ENCODE data around the gene OR13C2. TPM values are rescaled to one million over a fixed set of nuclear protein-coding genes. Genes with fewer than 3 reads are reported as not detected.

Gene OR13C2
- total RNA-seq, 2 donors from 2014 or later = not detected

DNA sequence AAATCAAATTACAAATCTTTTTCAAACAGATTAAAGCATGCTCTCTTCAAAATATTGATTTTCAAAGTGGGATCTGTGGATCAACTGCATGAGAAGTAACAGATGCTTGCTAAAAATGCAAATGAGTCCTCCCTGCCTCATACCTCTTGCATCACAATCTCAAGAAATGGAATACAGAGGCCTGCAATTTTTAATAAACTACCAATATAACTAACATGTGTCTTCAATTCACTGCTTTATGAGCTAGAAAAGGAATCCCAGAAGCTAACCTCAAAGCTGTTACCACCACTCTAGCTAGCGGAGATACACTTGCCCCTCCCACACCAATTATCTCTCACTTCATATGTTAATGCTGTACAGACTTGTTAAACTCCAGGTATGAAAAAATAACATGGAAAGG is 15.8 kb downstream of the OR13C2 start:
- no peaks in the 10 kb centered on the region for H3K4me1 Mint-ChIP-seq
- H3K4me3 Mint-ChIP-seq = no peak overlapping the region
- H3K36me3 Mint-ChIP-seq (ENCODE audit: low read depth) = no peaks in the 10 kb centered on the region
- Histone ChIP-seq H3K9ac (ENCODE audit: extremely low read depth, low read length, poor library complexity, severe bottlenecking) (no peak overlapping the region), H3K4me1 (ENCODE audit: control insufficient read depth, insufficient read depth, low read length) (no peaks in the 10 kb centered on the region), H3K27ac (ENCODE audit: low read depth, low read length) (no peak overlapping the region), H3K9me3 (ENCODE audit: control insufficient read depth, low read length) (no peaks in the 10 kb centered on the region), H3K36me3 (ENCODE audit: control insufficient read depth, insufficient read depth, low read length) (no peaks in the 10 kb centered on the region), H3K27me3 (ENCODE audit: control insufficient read depth, insufficient read depth, low read length, poor library complexity, severe bottlenecking) (no peaks in the 10 kb centered on the region), H3K4me3 (ENCODE audit: low read length) (no peak overlapping the region)
- no peak for DNase-seq
- 0 to 21% methylated on average over 1 of the region's 1 CpG for WGBS, 2 experiments (ENCODE audit: insufficient coverage in 1 of 2, insufficient read length in 1 of 2)
- peaks cover 2% of the 10 kb centered on the region for H3K27me3 Mint-ChIP-seq (ENCODE audit: insufficient read depth)
- H3K9me3 Mint-ChIP-seq = no peaks in the 10 kb centered on the region
- TF ChIP-seq, protein P1, sequence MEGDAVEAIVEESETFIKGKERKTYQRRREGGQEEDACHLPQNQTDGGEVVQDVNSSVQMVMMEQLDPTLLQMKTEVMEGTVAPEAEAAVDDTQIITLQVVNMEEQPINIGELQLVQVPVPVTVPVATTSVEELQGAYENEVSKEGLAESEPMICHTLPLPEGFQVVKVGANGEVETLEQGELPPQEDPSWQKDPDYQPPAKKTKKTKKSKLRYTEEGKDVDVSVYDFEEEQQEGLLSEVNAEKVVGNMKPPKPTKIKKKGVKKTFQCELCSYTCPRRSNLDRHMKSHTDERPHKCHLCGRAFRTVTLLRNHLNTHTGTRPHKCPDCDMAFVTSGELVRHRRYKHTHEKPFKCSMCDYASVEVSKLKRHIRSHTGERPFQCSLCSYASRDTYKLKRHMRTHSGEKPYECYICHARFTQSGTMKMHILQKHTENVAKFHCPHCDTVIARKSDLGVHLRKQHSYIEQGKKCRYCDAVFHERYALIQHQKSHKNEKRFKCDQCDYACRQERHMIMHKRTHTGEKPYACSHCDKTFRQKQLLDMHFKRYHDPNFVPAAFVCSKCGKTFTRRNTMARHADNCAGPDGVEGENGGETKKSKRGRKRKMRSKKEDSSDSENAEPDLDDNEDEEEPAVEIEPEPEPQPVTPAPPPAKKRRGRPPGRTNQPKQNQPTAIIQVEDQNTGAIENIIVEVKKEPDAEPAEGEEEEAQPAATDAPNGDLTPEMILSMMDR (conservative IDR thresholded peaks at IDR 0.05) = no peak
- no peak overlapping the region for H3K27ac Mint-ChIP-seq

DNA sequence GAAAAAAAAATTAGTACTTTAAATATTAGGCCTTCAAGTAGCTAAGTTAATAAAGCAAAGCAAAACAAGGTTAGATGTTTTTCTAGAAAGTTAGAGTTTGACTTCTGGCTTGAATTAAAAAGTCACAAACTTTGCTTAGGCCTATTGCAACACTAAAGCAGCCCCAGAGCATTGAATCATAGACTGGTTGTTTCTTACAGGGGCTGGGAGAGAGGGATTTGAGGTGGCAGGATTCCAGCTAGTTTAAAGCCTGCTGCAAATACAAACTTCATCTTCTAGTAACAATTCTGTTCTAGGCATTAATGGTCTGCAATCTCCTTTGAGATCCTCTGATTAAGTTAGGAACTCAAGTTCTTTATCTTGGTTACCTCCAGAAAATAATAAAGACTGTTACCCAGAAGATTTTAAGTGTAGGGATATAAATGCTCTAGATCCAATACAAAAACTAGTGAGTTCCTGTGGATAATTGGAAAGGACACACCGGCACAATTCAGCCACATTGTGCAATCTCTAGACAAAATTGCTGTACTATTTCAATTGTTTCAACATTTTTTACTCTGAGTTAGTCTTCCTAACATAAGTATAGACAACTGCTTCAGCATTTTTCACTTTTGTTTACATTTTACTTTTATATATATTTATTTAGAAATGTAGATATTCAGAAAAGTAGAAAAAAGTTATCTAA is 18.8 kb downstream of the OR13C2 start:
- H3K36me3 Mint-ChIP-seq (ENCODE audit: low read depth) = no peaks in the 10 kb centered on the region
- no peaks in the 10 kb centered on the region for H3K4me1 ChIP-seq (ENCODE audit: control insufficient read depth, insufficient read depth, low read length)
- H3K9me3 ChIP-seq (ENCODE audit: control insufficient read depth, low read length) = no peaks in the 10 kb centered on the region
- 89% methylated on average over 1 of the region's 1 CpG; no CpG with 5 or more reads in 1 of the 2 experiments for WGBS, 2 experiments (ENCODE audit: insufficient coverage in 1 of 2, insufficient read length in 1 of 2)
- no peak overlapping the region for H3K9ac ChIP-seq (ENCODE audit: extremely low read depth, low read length, poor library complexity, severe bottlenecking)
- no peaks in the 10 kb centered on the region for H3K4me1 Mint-ChIP-seq
- H3K36me3 ChIP-seq (ENCODE audit: control insufficient read depth, insufficient read depth, low read length) = no peaks in the 10 kb centered on the region
- H3K9me3 Mint-ChIP-seq = no peaks in the 10 kb centered on the region
- H3K27ac ChIP-seq (ENCODE audit: low read depth, low read length) = no peak overlapping the region
- no peak overlapping the region for H3K4me3 ChIP-seq (ENCODE audit: low read length)
- H3K27ac Mint-ChIP-seq = no peak overlapping the region
- H3K27me3 ChIP-seq (ENCODE audit: control insufficient read depth, insufficient read depth, low read length, poor library complexity, severe bottlenecking) = no peaks in the 10 kb centered on the region
- H3K4me3 Mint-ChIP-seq = no peak overlapping the region
- TF ChIP-seq, protein P1 (conservative IDR thresholded peaks at IDR 0.05) = no peak
- no peak for DNase-seq
- H3K27me3 Mint-ChIP-seq (ENCODE audit: insufficient read depth) = peaks cover 2% of the 10 kb centered on the region

DNA sequence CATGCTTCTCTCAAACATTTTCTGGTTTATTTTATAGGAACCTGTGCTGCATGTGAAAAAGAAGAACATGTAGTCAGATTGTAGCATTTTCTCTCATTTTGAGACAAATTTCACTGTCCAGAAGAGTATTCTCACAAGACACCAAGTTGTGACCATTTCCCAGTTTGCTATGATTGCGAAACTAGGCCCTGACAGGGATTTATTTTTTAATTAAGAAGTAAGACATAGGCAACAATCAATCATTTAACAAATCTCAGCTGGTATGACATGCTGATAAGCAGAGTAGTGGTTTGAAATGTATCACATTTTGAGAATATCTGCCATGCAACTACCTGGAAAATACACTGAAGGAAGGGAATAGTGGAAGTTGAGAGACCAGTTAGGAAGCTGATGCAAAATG is 24.9 kb downstream of the OR13C2 start:
- no peak for DNase-seq
- no peaks in the 10 kb centered on the region for H3K36me3 ChIP-seq (ENCODE audit: control insufficient read depth, insufficient read depth, low read length)
- H3K27me3 Mint-ChIP-seq (ENCODE audit: insufficient read depth) = no peaks in the 10 kb centered on the region
- H3K9me3 ChIP-seq (ENCODE audit: control insufficient read depth, low read length) = no peaks in the 10 kb centered on the region
- WGBS, 2 experiments (ENCODE audit: insufficient coverage in 1 of 2, insufficient read length in 1 of 2) = 100% methylated on average over 1 of the region's 1 CpG; no CpG with 5 or more reads in 1 of the 2 experiments
- no peaks in the 10 kb centered on the region for H3K27me3 ChIP-seq (ENCODE audit: control insufficient read depth, insufficient read depth, low read length, poor library complexity, severe bottlenecking)
- TF ChIP-seq, protein P1 (conservative IDR thresholded peaks at IDR 0.05) = no peak
- H3K27ac ChIP-seq (ENCODE audit: low read depth, low read length) = no peak overlapping the region
- no peaks in the 10 kb centered on the region for H3K9me3 Mint-ChIP-seq
- no peaks in the 10 kb centered on the region for H3K36me3 Mint-ChIP-seq (ENCODE audit: low read depth)
- no peak overlapping the region for H3K4me3 Mint-ChIP-seq
- H3K9ac ChIP-seq (ENCODE audit: extremely low read depth, low read length, poor library complexity, severe bottlenecking) = no peak overlapping the region
- H3K4me3 ChIP-seq (ENCODE audit: low read length) = no peak overlapping the region
- H3K27ac Mint-ChIP-seq = no peak overlapping the region
- no peaks in the 10 kb centered on the region for H3K4me1 ChIP-seq (ENCODE audit: control insufficient read depth, insufficient read depth, low read length)
- H3K4me1 Mint-ChIP-seq = no peaks in the 10 kb centered on the region

All from endodermal cell (in vitro differentiated cells).